ENCODE measurements around the gene MTPN. TPM values are rescaled to one million over a fixed set of nuclear protein-coding genes. Genes with fewer than 3 reads are reported as not detected.

MTPN gene
- total RNA-seq, 1 experiment from 2014 or later, result 98.2 TPM

- no peak for DNase-seq
- no peak overlapping the region for H3K56ac ChIP-seq (ENCODE audit: insufficient read length, low read depth, low read length)
- H3K4me2 ChIP-seq (ENCODE audit: insufficient read depth, insufficient read length, low read length), result no peak overlapping the region
- peaks cover 3% of the 10 kb centered on the region; the same call in 1 of the 2 replicates for H3K79me2 ChIP-seq (ENCODE audit: insufficient read depth, low read length)
- no peaks in the 10 kb centered on the region for H3K9me3 ChIP-seq (ENCODE audit: control insufficient read depth, low read depth, low read length)
- no peaks in the 10 kb centered on the region for H3K23me2 ChIP-seq (ENCODE audit: insufficient read length, low read depth, low read length, poor library complexity, severe bottlenecking)
- H3K79me1 ChIP-seq (ENCODE audit: insufficient read depth, low read depth, low read length, poor library complexity, severe bottlenecking), result no peaks in the 10 kb centered on the region
- no peak overlapping the region for H2BK5ac ChIP-seq (ENCODE audit: insufficient read length, low read length)
- H3K36me3 Mint-ChIP-seq (ENCODE audit: insufficient read depth in 1 of 3, low read depth in 3 of 3), result peaks cover 6 to 37% (median 27%) of the 10 kb centered on the region in 3 experiments; a peak in 5 of 7 replicates
- H2BK12ac ChIP-seq (ENCODE audit: insufficient read length, low read depth, low read length), result no peak overlapping the region
- H3K27ac Mint-ChIP-seq, result no peak overlapping the region
- no peak overlapping the region for H2BK15ac ChIP-seq (ENCODE audit: low read depth, low read length)
- no peak for TF ChIP-seq CTCF (conservative IDR thresholded peaks at IDR 0.05)
- H3K23ac ChIP-seq (ENCODE audit: insufficient read length, low read depth, low read length), result no peak overlapping the region
- H3K9ac ChIP-seq (ENCODE audit: extremely low read depth, insufficient read length, low read length), result no peak overlapping the region
- no peak overlapping the region for H4K8ac ChIP-seq (replicated peaks; ENCODE audit: insufficient read length, low read depth, low read length)
- H2AK5ac ChIP-seq (ENCODE audit: insufficient read length, low read length), result no peak overlapping the region
- no peak overlapping the region for H3K14ac ChIP-seq (ENCODE audit: insufficient read depth, low read length)
- no peak overlapping the region for H4K91ac ChIP-seq (ENCODE audit: insufficient read length, low read depth, low read length)
- no peak overlapping the region for H3K4me3 Mint-ChIP-seq
- no peak overlapping the region for H2BK20ac ChIP-seq (ENCODE audit: low read depth, low read length, poor library complexity, severe bottlenecking)
- no peaks in the 10 kb centered on the region for H4K20me1 ChIP-seq (ENCODE audit: control insufficient read depth, insufficient read depth, insufficient read length)
- H3K18ac ChIP-seq (ENCODE audit: insufficient read length, low read depth, low read length), result no peak overlapping the region
- H2BK120ac ChIP-seq (ENCODE audit: low read depth, low read length, poor library complexity, severe bottlenecking), result no peak overlapping the region
- no peak overlapping the region for H3K27ac ChIP-seq (ENCODE audit: insufficient read length, low read depth, low read length)
- H3K4ac ChIP-seq (ENCODE audit: low read depth, low read length), result no peak overlapping the region
- H3K9me3 Mint-ChIP-seq, result no peaks in the 10 kb centered on the region
- no peak overlapping the region for H3T11ph ChIP-seq (ENCODE audit: low read length)
- H3K27me3 ChIP-seq (ENCODE audit: insufficient read depth, low read length), result no peaks in the 10 kb centered on the region
- H4K5ac ChIP-seq (ENCODE audit: insufficient read length, low read depth, low read length), result no peak overlapping the region
- H3K4me1 ChIP-seq (ENCODE audit: insufficient read depth, low read length), result no peaks in the 10 kb centered on the region
- H3K27me3 Mint-ChIP-seq (ENCODE audit: low read depth), result no peaks in the 10 kb centered on the region
- H3K4me1 Mint-ChIP-seq, result peaks cover 5 to 8% of the 10 kb centered on the region in 2 experiments; a peak in 2 of 4 replicates
- H2AFZ ChIP-seq (ENCODE audit: low read length), result no peak overlapping the region
Measured at GRCh38 chr7:135950429-135950828, 26.7 kb downstream of the MTPN start.

Measured in H9 (cell line).